NCI-H1048 (cell line): Measurements from ENCODE around the gene PGAP6.
A peak's percentile ranks its signal among the peaks of the same experiment; 100 is the strongest.
"Not testable (repeated sequence)": the region's sequence is repeated elsewhere in the genome, so short reads cannot be mapped to it uniquely, and the experiment has no call there.

Experiments used
- DNase-seq: peaks from one replicate; lab custom pipeline; 2025; lab: John Stamatoyannopoulos, UW

The PGAP6 gene

GRCh38 chr16:379183-379960 is 2.4 kb downstream of the PGAP6 start:
- no peak for DNase-seq

- DNase-seq, result no peak
Measured at GRCh38 chr16:378821-379182, 3.0 kb downstream of the PGAP6 start.

GRCh38 chr16:378113-378820 is 3.5 kb downstream of the PGAP6 start:
- not testable (repeated sequence) for DNase-seq

- no peak for DNase-seq
Measured at GRCh38 chr16:377419-377951, 4.3 kb downstream of the PGAP6 start.

- no peak for DNase-seq
Measured at GRCh38 chr16:376817-377418, 4.9 kb downstream of the PGAP6 start.

GRCh38 chr16:375927-376816 is 5.6 kb downstream of the PGAP6 start:
- no peak for DNase-seq

GRCh38 chr16:375212-375611 is 6.6 kb downstream of the PGAP6 start:
- DNase-seq, result no peak

GRCh38 chr16:374616-374926 is 7.2 kb downstream of the PGAP6 start:
- no peak for DNase-seq

GRCh38 chr16:373848-374615 is 7.7 kb downstream of the PGAP6 start:
- DNase-seq, result no peak

- no peak for DNase-seq
Measured at GRCh38 chr16:373020-373598, 8.7 kb downstream of the PGAP6 start.

- DNase-seq, result no peak
Measured at GRCh38 chr16:372302-372983, 9.3 kb downstream of the PGAP6 start.

- DNase-seq, result no peak
Measured at GRCh38 chr16:371515-372301, 10.1 kb downstream of the PGAP6 start.

- no peak for DNase-seq
Measured at GRCh38 chr16:370979-371514, 10.7 kb downstream of the PGAP6 start.

- peak; percentile 36 for DNase-seq
Measured at GRCh38 chr16:370443-370842, 11.3 kb downstream of the PGAP6 start, which contains the start of gene MRPL28. Gene MRPL28 (minus strand): TSS chr16:370538. CDS start chr16:370218, 320 bp downstream.

- no peak for DNase-seq
Measured at GRCh38 chr16:369866-370436, 11.8 kb downstream of the PGAP6 start.

- no peak for DNase-seq
Measured at GRCh38 chr16:369275-369865, 12.4 kb downstream of the PGAP6 start.

- no peak for DNase-seq
Measured at GRCh38 chr16:368388-369158, 13.2 kb downstream of the PGAP6 start.
